Activated T-helper 17 cell treated with anti-CD3 and anti-CD28 coated beads, Interleukin-2, amount 50 U/mL, for 72 hours (primary cell): ENCODE measurements around the gene CFHR4. TPM values are rescaled to one million over a fixed set of nuclear protein-coding genes. Genes with fewer than 3 reads are reported as not detected.

Source experiments
- total RNA-seq, 2 donors: library from RNA; stranded (reverse); gene quantifications; one replicate each; pipeline ENCODE4 v1.2.3, GENCODE V29; 2022

Gene CFHR4
- total RNA-seq, 2 donors from 2014 or later: not detected

Other genes starting within 250 kb of the CFHR4 start
- 10 to 100 TPM in 1 of 2 donors, 1 to 10 TPM in 1; 9.4 to 13.9 TPM for gene CFH, start 236.0 kb upstream of the CFHR4 start, total RNA-seq
- not detected for gene CFHR3, start 113.2 kb upstream of the CFHR4 start, total RNA-seq
- gene CFHR1, start 68.3 kb upstream of the CFHR4 start, total RNA-seq: under 1 TPM in 1 of 2 donors, not detected in 1; 0.24 TPM
- gene CFHR2, start 55.7 kb downstream of the CFHR4 start, total RNA-seq: not detected
- gene CFHR5, start 89.5 kb downstream of the CFHR4 start, total RNA-seq: not detected
- under 1 TPM in 1 of 2 donors, not detected in 1; 0.13 TPM for gene F13B, start 179.2 kb downstream of the CFHR4 start, total RNA-seq